ENCODE data around the gene GORASP2. TPM values are rescaled to one million over a fixed set of nuclear protein-coding genes. Genes with fewer than 3 reads are reported as not detected.

Gene GORASP2
- total and polyA plus RNA-seq, 2 of the 8 experiments (the other 6 are each of a cell fraction or from before 2014, with no cell fraction given): 86.8 to 214 TPM

DNA sequence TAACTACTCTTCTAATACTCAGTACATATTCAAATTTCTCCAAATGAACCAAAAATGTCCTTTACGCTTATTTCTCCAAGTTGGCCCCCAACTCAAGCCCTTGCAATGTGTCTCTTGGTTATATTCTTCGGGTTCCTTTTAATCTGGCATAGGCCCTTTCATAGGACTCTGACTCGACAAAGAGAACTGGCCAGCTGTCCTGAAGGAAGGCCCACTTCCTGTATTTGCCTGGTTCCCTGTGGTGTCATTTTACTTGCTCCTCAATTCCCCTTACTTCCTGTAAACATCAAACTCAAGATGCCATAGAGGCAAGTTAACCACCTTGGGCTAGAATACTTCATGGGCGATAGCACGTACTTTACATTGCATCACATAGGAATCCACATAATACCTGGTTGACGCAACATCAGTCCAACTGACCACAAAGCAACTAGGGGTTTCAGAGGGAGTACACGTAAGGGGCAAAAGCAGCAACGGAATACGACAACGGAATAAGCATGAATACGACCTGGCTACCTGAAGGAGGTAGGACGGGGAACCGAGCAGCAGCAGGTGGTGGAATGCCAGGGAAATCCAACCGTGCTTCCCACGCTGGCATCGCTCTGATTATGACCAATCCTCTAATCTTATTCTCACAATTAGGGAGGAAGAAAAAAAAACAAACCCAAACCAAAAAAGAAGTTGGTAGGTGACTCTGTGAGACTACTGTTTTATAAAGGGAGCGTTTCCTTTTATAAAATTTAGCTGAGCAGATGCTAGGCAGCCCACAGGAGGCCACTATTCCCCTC is 823 bp upstream of the GORASP2 start:
- Histone ChIP-seq H3K23me2 (ENCODE audit: low read depth, low read length) (peaks cover 3% of the 10 kb centered on the region), H2BK120ac (replicated peaks; ENCODE audit: low read depth, low read length) (peak overlapping the region; percentile 59), H2BK20ac (ENCODE audit: low read length) (no peak overlapping the region; the same call in 1 of the 2 replicates), H2AK5ac (ENCODE audit: low read depth, low read length) (peak overlapping the region; percentile 43; the same call in 1 of the 2 replicates), H3K27me3 (replicated peaks in 1 of 4; ENCODE audit: control insufficient read depth in 3 of 4, extremely low read depth in 1 of 4, insufficient read depth in 3 of 4, low read length in 3 of 4) (no peaks in the 10 kb centered on the region), H3K9ac (replicated peaks in 1 of 4; ENCODE audit: extremely low read depth in 1 of 4, low read depth in 3 of 4, low read length in 3 of 4) (peak overlapping the region in 3 of 4 experiments; percentile 62 to 80 (median 77); a peak in 6 of 7 replicates), H3K79me1 (ENCODE audit: low read depth, low read length) (no peaks in the 10 kb centered on the region), H3K9me3 (ENCODE audit: insufficient read depth in 2 of 2, low read depth in 1 of 2, low read length in 1 of 2) (peaks cover 8 to 9% of the 10 kb centered on the region in 2 experiments; a peak in 3 of 4 replicates), H3K4me2 (ENCODE audit: insufficient read depth in 1 of 2, low read depth in 2 of 2, low read length in 2 of 2) (peak overlapping the region; percentile 66 to 81), H3K14ac (ENCODE audit: insufficient read length) (no peak overlapping the region), H3K27ac (ENCODE audit: low read depth, low read length) (peak overlapping the region; percentile 87), H2BK12ac (ENCODE audit: low read depth, low read length) (peak overlapping the region; percentile 93; the same call in 1 of the 2 replicates), H2BK5ac (ENCODE audit: low read depth, low read length) (peak overlapping the region; percentile 88), H2AFZ (ENCODE audit: low read length) (peak overlapping the region; percentile 89), H2BK15ac (ENCODE audit: low read length) (peak overlapping the region; percentile 73; the same call in 1 of the 2 replicates), H4K8ac (ENCODE audit: extremely low read depth, insufficient read depth, low read length) (no peak overlapping the region; the same call in 1 of the 2 replicates), H3K56ac (replicated peaks; ENCODE audit: insufficient read length, low read depth, low read length) (peak overlapping the region; percentile 34), H3K18ac (ENCODE audit: extremely low read depth, low read length) (peak overlapping the region; percentile 26), H3K4ac (replicated peaks; ENCODE audit: insufficient read length, low read depth, low read length) (peak overlapping the region; percentile 54), H4K20me1 (replicated peaks in 1 of 2; ENCODE audit: control insufficient read depth in 1 of 2, insufficient read depth in 2 of 2, low read length in 2 of 2) (peaks cover 0 to 5% of the 10 kb centered on the region in 2 experiments), H4K5ac (ENCODE audit: insufficient read length, low read depth, low read length) (peak overlapping the region; percentile 24), H3K23ac (ENCODE audit: insufficient read length) (no peak overlapping the region), H3K4me1 (replicated peaks in 1 of 4; ENCODE audit: control insufficient read depth in 3 of 4, insufficient read depth in 4 of 4, low read length in 3 of 4) (peaks cover 5 to 18% (median 6%) of the 10 kb centered on the region in 4 experiments; a peak in 6 of 7 replicates), H3K79me2 (ENCODE audit: control insufficient read depth in 1 of 2, insufficient read depth in 2 of 2, low read length in 2 of 2) (peaks cover 19 to 38% of the 10 kb centered on the region in 2 experiments), H4K91ac (replicated peaks; ENCODE audit: insufficient read length, low read length) (peak overlapping the region; percentile 45), H3K36me3 (ENCODE audit: control insufficient read depth in 2 of 4, insufficient read depth in 4 of 4, low read length in 3 of 4) (no peaks in the 10 kb centered on the region), H3K4me3 (ENCODE audit: extremely low read depth in 1 of 4, insufficient read depth in 2 of 4, low read depth in 3 of 4, low read length in 4 of 4) (peak overlapping the region; percentile 26 to 59 (median 46); a peak in 7 of 8 replicates)
- peak; percentile 48 for FAIRE-seq
- no peak for DNase-seq (ENCODE audit: low read depth in 1 of 2, low spot score in 2 of 2)
- ChIA-PET POLR2A (ENCODE audit: partially characterized antibody) (interaction anchor here (0.6 to 3.6 kb wide), 13 partner anchors 8 to 741 kb away, joined by 3 to 22 read pairs (median 6); partner anchors contain the start of genes DCAF17 and METTL8), CTCF (ENCODE audit: partially characterized antibody) (interaction anchor here (0.6 to 2.6 kb wide), 15 partner anchors 8 to 927 kb away, joined by 3 to 12 read pairs (median 4); no protein-coding TSS in a partner anchor)
- TF ChIP-seq ZNF274 (IDR thresholded peaks at IDR 0.05; ENCODE audit: borderline replicate concordance, extremely low read depth, low read length) (no peak), PHF8 (conservative IDR thresholded peaks at IDR 0.05; ENCODE audit: low read depth, low read length) (no peak), CHD2 (IDR thresholded peaks at IDR 0.05; ENCODE audit: low read length) (no peak), POLR2A (IDR thresholded peaks at IDR 0.05; ENCODE audit: control extremely low read depth in 1 of 2, low read depth in 2 of 2, low read length in 2 of 2) (peak; percentile 17 to 54; a peak in 2 of 3 replicates), EZH2 (IDR thresholded peaks at IDR 0.05; ENCODE audit: low read depth, low read length, severe bottlenecking) (no peak), TCF12 (IDR thresholded peaks at IDR 0.05; ENCODE audit: low read depth, low read length) (no peak), TAF7 (optimal IDR thresholded peaks at IDR 0.05; ENCODE audit: borderline replicate concordance, low read depth, low read length) (no peak), HDAC6 (IDR thresholded peaks at IDR 0.05; ENCODE audit: low read depth, low read length) (no peak), SIX5 (IDR thresholded peaks at IDR 0.05; ENCODE audit: low read depth, low read length) (no peak), CEBPB (IDR thresholded peaks at IDR 0.05; ENCODE audit: low read depth, low read length) (peak; percentile 62; the same call in 1 of the 2 replicates), POLR2AphosphoS5 (IDR thresholded peaks at IDR 0.05; ENCODE audit: low read depth, low read length) (peak; percentile 65), BACH1 (IDR thresholded peaks at IDR 0.05; ENCODE audit: low read length) (no peak)
- 51% methylated on average over 17 of the region's 17 CpGs; no CpG with 5 or more reads in 1 of the 2 experiments for WGBS, 2 experiments (ENCODE audit: extremely low coverage in 1 of 2, insufficient coverage in 1 of 2, insufficient read length in 1 of 2, insufficient replicate concordance in 2 of 2, low coverage in 1 of 2, low lambda C conversion rate in 2 of 2, missing lambda C conversion rate in 1 of 2)

Measured in H1 (cell line).